Iris pigment epithelial cell (primary cell): ENCODE results near the gene CDK18.

Source experiments
- DNase-seq: peaks from one replicate; pipeline ENCODE4 v3.0.0-alpha.2; 2011; ENCODE audit warnings: low read depth

The CDK18 gene

GRCh38 chr1:205523891-205524793 lies 19.7 kb downstream of the CDK18 start:
- peak; percentile 53 for DNase-seq

- no peak for DNase-seq
Measured at GRCh38 chr1:205524794-205525101, 20.3 kb downstream of the CDK18 start.

- no peak for DNase-seq
Measured at GRCh38 chr1:205525495-205526285, 21.2 kb downstream of the CDK18 start.

- no peak for DNase-seq
Measured at GRCh38 chr1:205526431-205526830, 22.0 kb downstream of the CDK18 start.

DNA sequence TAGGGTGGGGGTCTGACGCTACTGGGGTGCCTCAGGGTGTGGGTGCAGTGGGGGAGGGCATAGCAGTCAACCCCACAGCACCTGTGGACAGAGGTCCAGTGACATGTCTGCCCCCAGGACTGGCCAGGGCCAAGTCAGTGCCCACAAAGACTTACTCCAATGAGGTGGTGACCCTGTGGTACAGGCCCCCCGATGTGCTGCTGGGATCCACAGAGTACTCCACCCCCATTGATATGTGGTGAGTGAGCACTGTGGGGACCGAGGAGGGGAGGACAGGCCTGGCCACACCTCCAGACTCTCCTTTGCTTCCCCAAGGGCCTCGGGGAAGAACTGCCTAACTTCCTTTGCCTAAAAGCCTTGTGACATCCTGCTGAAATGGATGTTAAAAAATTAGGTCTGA lies 23.5 kb downstream of the CDK18 start:
- no peak for DNase-seq

GRCh38 chr1:205528446-205528886 lies 24.0 kb downstream of the CDK18 start:
- no peak for DNase-seq

DNA sequence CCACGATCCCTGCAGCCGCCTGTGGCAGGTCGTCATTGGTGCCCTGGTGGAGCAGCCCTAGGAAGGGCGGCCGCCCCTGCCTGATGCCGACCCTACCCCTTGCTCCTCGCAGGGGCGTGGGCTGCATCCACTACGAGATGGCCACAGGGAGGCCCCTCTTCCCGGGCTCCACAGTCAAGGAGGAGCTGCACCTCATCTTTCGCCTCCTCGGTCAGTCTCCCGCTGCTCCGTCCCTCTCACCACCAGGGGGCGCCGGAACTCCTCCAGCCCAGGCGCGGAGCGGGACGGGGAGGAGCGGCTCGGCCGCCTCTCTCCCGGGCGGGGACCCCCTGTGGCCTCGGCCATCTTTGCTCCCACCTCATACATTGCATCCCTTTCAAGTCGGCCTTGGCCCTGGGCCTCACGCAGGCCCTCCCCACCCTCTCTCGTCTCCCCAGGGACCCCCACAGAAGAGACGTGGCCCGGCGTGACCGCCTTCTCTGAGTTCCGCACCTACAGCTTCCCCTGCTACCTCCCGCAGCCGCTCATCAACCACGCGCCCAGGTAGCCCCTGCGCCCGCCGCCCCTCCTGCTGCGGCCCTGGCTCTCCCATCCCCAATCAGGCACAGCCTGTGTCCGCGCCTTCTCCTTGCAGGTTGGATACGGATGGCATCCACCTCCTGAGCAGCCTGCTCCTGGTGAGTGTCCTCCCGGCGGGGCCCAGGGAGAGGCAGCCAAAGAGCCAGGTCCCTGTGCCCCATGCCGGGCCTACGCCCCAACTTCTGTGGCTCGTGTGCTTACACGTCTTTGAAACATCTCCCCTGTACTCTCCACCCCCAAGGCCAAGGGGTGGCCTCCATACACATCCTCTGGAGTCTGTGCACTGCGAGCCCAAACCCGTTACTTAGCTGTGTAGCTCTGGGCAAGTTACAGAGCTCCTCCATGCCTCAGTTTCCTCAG lies 24.7 kb downstream of the CDK18 start:
- DNase-seq: peak; percentile 44

- no peak for DNase-seq
Measured at GRCh38 chr1:205530116-205530515, 25.6 kb downstream of the CDK18 start.

DNA sequence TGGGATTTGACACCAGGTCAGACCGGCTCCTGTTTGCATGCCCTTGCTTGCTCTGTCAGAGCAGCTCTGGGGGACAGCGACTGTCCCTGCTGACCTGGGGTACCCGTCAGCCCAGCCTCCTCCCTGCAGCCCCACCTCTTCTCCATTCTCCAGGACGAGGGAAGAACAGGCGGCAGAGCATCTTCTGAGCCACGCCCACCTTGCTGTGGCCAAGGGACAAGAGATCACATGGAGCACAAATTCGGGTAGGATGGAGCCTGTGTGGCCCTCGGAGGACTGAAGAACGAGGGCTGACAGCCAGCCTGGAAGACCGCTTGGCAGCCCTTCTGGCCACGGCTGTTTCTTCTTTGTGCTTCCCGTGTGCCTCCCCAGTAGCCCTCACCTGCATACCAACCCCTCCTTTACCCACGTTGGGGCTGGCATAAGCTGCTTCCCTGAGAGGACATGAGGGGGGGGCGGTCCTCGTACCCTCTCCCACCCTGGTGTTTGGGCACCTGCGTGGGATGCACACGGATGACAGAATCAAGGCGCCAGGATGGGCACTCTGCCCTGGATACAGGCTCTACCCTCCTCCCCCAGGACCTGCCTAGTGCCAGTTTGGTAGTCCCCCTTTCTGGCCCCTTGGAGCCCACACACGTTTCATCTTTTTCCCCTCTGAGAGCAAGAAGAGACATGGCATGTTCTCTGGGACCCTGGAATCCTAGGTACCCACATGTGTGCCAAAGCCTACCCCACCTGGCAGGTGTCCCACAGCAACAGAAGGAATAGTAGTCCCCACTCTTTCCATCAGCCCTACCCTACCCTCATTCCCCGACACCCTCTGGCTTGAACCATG lies 26.9 kb downstream of the CDK18 start:
- no peak for DNase-seq

DNA sequence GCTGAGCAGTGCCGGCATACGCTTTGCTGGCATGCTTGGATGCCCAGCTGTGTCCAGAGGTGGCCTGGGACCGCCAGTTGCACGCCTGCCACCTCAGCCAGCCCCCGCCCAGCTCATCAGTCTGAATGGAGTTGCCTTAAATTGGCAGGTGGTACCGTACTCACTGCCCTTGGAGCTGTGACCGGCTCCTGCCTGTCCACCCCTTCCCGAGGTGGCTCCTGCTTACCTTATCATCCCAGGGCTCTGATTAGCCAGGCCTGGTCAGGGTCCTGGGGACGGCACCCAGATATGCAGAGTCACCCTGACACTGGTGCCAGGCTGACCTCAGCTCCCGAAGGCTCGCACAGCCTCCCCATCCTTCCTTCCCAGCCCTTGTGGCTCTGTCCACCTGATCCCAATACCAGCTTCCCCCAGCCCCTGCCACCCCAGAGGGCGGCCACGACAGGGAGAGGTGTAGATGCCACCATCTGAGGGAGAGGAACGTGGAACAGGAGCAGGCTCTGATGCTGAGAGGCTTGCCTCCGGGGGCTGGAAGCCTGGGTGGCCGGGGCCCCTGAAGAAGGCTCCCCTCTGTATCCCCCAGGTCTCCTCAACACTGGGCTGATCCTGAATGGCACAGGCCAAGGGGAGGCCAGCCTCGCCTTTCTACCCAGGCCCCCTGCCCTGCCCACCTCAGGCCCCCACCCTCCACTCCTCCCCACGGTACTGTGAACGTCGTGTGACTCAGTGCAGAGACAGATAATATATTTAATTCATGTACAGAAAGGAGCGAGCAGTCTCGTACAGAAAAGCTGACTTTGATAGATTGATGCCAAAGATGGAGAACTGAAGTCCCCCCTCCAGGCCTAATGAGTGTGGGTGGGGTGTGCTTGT lies 27.8 kb downstream of the CDK18 start:
- DNase-seq: no peak

- no peak for DNase-seq
Measured at GRCh38 chr1:205532996-205533735, 28.7 kb downstream of the CDK18 start.

DNA sequence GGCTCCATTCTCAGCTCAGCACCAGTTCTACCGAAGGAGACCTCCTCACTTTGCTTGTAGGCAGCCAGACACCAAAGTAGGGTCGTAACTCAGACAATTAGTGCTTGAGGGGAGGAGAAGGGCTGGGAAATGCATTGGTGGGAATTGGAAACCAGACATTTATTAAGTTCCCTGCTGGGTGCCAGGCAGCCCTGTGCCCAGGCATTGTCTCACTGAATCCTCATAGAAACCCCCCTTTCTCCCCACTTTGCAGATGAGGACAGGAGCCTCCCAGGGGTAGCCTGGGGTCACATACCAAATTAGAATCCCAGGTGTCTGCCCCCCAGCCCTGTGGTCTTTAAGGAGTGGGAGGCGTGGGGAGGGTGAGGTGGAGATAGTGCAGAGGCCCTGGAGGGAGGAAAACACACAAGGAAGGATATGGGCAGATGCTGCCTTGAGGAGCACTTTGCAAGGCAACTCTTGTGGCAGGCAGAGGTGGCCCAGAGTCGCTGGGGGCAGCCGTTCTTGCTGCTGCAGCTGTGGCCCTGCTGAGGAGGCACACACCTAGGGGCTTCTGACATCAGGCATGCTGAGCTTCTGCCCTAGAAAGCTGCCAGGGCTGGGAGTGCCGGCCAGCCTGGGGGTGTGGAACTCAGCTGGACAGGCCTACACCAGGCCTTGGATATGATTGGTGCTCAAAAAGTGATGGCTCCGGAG lies 29.4 kb downstream of the CDK18 start:
- DNase-seq: no peak

GRCh38 chr1:205534444-205534985 lies 30.0 kb downstream of the CDK18 start:
- no peak for DNase-seq

DNA sequence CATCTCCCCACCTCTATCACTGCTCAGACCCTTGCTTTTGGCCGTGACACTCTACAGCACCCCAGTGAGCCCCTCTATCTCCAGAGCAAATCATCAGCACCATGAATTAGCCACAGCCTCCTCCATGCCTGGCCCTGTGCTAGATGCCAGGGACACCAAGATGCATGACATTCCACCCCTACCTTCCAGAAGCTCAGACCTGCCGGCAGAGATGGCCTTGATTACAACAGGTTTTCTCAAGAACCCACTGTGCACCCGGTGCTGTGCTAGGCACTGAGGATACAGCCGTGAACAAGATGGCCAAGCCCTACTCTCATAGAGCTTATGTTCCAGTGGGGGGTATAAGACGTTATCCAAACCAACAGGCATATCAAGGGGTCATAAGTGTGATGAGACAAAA lies 30.6 kb downstream of the CDK18 start:
- no peak for DNase-seq

DNA sequence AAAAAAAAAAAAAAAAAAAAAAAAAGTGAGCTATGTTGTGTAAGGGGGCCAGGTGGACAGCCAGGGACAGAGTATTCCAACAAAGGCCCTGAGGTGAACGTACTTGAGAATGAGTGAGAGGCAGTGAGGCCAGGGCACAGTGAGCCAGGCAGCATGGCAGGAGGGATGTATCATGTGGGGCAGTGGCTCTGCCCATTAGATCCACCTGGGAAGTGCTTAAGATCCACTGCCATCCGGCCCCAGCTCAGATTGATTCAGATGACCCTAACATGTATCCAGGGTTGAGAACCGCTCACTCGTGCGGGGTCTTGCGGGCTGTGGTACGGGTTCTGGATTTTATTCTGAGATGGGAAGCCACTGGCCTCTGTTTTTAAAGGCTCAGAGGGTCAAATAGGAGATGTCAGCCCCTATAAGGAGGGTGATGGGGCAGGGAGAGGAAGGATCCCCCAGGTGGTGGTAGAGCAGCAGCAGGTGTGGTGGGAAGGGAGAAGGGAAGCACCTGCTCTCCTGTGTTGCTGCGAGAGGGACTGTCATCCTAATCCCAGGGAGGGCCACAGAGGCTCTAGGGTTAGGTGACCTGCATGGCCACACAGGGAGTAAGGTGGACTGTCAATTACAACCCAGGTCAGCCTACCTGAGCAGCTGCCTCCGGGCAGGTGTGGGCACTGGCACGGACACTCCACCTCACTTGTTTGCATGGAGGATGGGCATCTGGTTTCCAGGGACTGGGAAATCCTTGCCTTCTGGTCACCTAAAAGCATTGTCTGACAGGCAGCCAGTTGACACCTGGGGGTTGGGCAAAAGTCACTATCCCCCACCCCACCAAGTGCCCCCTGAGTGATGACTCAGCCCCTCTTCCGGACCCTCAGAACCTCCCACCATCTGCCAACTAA lies 31.6 kb downstream of the CDK18 start:
- no peak for DNase-seq

DNA sequence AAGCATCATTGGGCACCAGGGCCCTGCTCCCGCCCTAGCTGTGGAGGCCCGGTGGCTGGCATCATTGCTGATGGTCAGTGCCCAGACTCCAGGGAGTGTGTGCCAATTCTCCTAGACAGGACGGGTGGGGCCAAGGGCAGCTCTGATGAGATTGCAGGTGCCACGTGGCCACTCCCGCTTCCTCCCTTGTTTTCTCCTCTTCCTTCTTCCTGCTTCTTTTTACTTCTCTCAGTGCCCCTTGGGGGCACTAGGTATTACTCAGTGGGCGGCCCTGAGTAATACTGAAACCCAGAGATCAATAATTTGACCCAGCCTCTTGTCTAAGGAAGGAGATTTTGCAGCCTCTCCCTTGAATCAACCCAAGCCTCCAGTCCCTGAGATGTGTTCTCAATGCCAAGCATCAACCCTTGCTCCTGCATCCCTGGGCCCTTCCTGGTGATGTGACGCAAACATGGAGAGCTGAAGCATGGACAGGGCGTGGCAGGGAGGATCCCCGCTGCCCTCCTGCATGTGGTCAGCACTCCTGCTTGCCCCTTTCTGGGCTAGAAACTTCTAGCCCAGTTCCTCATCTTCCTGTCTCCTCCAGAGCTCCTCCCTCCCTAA lies 32.4 kb downstream of the CDK18 start:
- DNase-seq: no peak

DNA sequence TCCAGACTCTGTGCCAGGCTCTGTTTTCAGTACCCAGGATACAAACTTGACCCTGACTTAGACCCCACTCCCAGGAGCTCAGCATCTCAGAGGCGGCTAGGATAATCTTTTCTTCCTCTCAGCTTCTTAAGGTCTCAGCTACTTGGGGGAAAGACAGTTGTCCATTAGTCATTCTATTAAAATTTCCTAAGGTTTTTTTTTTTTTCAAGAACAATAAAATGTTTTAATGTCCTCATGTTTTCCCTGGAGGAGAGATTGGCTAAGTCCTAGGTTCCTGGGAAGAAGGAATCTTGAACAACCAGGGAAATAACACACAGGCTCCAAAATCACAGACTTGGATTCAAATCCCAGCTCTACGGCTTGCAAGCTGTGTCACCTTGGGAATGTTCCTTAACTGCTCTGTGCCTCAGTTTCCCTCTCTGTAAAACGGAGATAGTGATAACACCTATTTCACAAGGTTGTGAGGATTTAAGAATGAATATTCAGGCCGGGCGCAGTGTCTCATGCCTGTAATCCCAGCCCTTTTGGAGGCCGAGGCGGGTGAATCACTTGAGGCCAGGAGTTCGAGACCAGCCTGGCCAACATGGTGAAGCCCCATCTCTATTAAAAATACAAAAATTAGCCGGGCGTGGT lies 33.0 kb downstream of the CDK18 start:
- DNase-seq: no peak
